A673 (cell line): ENCODE data around the gene ANKZF1. TPM values are rescaled to one million over a fixed set of nuclear protein-coding genes. Genes with fewer than 3 reads are reported as not detected.

ENCODE experiments used
- BruUV-seq: library from RNA; stranded (reverse); fragments of 400-500 nt; replicated peaks from 2 replicates; lab custom pipeline; 2021; lab: Mats Ljungman, UMichigan
- CTCF ChIA-PET: fragments of 300-600 bp; sonication (Branson Sonifier 250); formaldehyde crosslinking; loops from one replicate; lab custom pipeline; 2022; ENCODE audit warnings: antibody characterized with exemption; lab: Charles Lee
- POLR2A ChIA-PET: fragments of 300-600 bp; sonication (Branson Sonifier 250); formaldehyde crosslinking; loops from one replicate; lab custom pipeline; 2022; ENCODE audit warnings: antibody characterized with exemption; ENCODE audit not compliant: low non-redundant PET; lab: Charles Lee
- DNase-seq: peaks from one replicate; pipeline ENCODE4 v3.0.0-alpha.2; 2015; ENCODE audit warnings: low spot score
- H3K27ac ChIP-seq: fragments of 200-600 bp; sonication (generic); 2 replicates; pipeline ENCODE4 v1.5.1; 2016; ENCODE audit warnings: mixed run types, low read depth, mild to moderate bottlenecking, mixed read lengths, antibody characterized with exemption, low read length; ENCODE audit not compliant: poor library complexity, severe bottlenecking
- H3K27me3 ChIP-seq: fragments of 200-600 bp; sonication (generic); replicated peaks from 2 replicates; pipeline ENCODE4 v1.6.1; 2017; ENCODE audit warnings: mixed run types, low read depth, mild to moderate bottlenecking, mixed read lengths, antibody characterized with exemption, low read length; ENCODE audit not compliant: insufficient read depth, poor library complexity
- H3K36me3 ChIP-seq: fragments of 200-600 bp; sonication (generic); 2 replicates; pipeline ENCODE4 v1.6.1; 2016; ENCODE audit warnings: mixed run types, mild to moderate bottlenecking, mixed read lengths, antibody characterized with exemption, low read length; ENCODE audit not compliant: insufficient read depth, poor library complexity, severe bottlenecking
- H3K4me1 ChIP-seq: fragments of 200-600 bp; sonication (generic); 2 replicates; pipeline ENCODE4 v1.6.1; 2017; ENCODE audit warnings: mixed run types, mild to moderate bottlenecking, mixed read lengths, antibody characterized with exemption, low read length; ENCODE audit not compliant: insufficient read depth, poor library complexity, severe bottlenecking
- H3K4me3 ChIP-seq: fragments of 200-600 bp; sonication (generic); 2 replicates; pipeline ENCODE4 v1.5.1; 2016; ENCODE audit warnings: low read depth, mixed run types, mild to moderate bottlenecking, mixed read lengths, low read length; ENCODE audit not compliant: poor library complexity, severe bottlenecking
- H3K9me3 ChIP-seq: fragments of 200-600 bp; sonication (generic); 2 replicates; pipeline ENCODE4 v1.6.1; 2016; ENCODE audit warnings: mixed run types, low read depth, mild to moderate bottlenecking, mixed read lengths, antibody characterized with exemption, low read length; ENCODE audit not compliant: poor library complexity, severe bottlenecking
- EZH2 ChIP-seq: fragments of 200-600 bp; sonication (generic); IDR thresholded peaks from 2 replicates; pipeline ENCODE4 v1.6.1; 2017; ENCODE audit warnings: borderline replicate concordance, low read depth, mild to moderate bottlenecking, mixed read lengths, antibody characterized with exemption, low read length; ENCODE audit not compliant: poor library complexity, severe bottlenecking
- intact Hi-C: fragments of 100-400 bp; cut with micrococcal nuclease; formaldehyde crosslinking; loops from one replicate; pipeline ENCODE4 v1.10.0; 2022; ENCODE audit not compliant: unreplicated experiment
- total RNA-seq: library from RNA; stranded (reverse); gene quantifications from 2 replicates; pipeline ENCODE4 v1.2.3, GENCODE V29; 2021
- TF ChIP-seq, protein P1 (sequence below): fragments of 300-800, 200-600 bp; sonication (generic); conservative IDR thresholded peaks from 2 replicates; pipeline ENCODE4 v1.5.1; 2017; ENCODE audit warnings: low read depth, mild to moderate bottlenecking, antibody characterized with exemption, low read length, moderate library complexity, mixed read lengths

The ANKZF1 gene
- total RNA-seq, 1 experiment from 2014 or later: 30.6 TPM

DNA sequence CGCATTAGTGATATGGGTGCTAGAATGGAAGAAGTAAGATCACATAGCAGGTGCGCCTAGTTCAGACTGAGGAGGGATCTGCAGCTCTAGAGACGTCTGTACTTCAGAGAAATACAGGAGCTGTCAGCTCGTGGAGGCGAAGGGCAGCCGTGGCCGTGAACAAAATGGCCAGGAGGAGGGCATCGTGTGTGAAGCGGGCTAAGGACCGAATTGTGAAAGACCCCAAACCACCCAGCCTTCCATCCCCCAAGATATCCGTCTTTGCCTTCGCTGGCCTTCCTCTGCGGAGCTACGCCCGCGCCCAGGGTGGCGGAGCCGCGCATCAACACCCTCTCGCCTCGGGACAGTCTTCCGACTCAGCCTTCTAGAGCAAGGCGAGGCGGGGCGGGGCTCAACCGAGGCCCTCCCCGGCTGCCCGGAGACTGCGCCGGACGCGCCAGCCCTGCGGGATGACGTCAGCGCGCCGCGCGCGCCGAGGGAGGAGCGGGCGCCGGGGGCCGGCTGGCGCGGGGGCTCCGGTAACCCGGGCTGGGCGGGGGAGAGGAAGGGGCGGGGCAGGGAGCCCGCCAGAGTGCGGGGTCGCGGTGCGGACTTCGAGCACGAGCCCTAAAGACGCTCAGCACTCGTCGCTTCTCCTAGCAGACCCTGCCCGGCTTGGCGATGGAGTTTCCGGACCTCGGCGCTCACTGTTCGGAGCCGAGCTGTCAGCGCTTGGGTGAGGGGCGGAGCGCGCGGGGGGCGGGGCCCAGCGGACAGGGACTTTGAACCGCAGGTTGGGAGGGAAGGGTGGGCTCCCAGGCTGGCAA lies 23.1 kb upstream of the ANKZF1 start, which contains the start of gene ZFAND2B:
ZFAND2B (plus strand) TSS at position 455 of the 806 bp plus-strand sequence; CDS start at position 661, 206 bp downstream.
- Histone ChIP-seq H3K9me3 (no peaks in the 10 kb centered on the region), H3K36me3 (peaks cover 29% of the 10 kb centered on the region), H3K4me3 (peak within 1 kb of the TSS; percentile 75), H3K4me1 (peaks cover 15% of the 10 kb centered on the region), H3K27ac (peak within 1 kb of the TSS; percentile 78), H3K27me3 (no peaks in the 10 kb centered on the region)
- ChIA-PET CTCF (interaction anchor here (0.6 to 0.9 kb wide), 4 partner anchors 31 to 303 kb away, joined by 3 to 4 read pairs (median 4); partner anchors contain the start of gene CNPPD1), POLR2A (interaction anchor here (0.6 kb wide), 1 partner anchor 33 kb away, joined by 3 read pairs; no protein-coding TSS in a partner anchor)
- BruUV-seq: no TSS peak
- TF ChIP-seq, protein P1, sequence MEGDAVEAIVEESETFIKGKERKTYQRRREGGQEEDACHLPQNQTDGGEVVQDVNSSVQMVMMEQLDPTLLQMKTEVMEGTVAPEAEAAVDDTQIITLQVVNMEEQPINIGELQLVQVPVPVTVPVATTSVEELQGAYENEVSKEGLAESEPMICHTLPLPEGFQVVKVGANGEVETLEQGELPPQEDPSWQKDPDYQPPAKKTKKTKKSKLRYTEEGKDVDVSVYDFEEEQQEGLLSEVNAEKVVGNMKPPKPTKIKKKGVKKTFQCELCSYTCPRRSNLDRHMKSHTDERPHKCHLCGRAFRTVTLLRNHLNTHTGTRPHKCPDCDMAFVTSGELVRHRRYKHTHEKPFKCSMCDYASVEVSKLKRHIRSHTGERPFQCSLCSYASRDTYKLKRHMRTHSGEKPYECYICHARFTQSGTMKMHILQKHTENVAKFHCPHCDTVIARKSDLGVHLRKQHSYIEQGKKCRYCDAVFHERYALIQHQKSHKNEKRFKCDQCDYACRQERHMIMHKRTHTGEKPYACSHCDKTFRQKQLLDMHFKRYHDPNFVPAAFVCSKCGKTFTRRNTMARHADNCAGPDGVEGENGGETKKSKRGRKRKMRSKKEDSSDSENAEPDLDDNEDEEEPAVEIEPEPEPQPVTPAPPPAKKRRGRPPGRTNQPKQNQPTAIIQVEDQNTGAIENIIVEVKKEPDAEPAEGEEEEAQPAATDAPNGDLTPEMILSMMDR: no peak
- TF ChIP-seq EZH2: no peak
- DNase-seq: peak; percentile 96
- intact Hi-C loops: no loop called here

DNA sequence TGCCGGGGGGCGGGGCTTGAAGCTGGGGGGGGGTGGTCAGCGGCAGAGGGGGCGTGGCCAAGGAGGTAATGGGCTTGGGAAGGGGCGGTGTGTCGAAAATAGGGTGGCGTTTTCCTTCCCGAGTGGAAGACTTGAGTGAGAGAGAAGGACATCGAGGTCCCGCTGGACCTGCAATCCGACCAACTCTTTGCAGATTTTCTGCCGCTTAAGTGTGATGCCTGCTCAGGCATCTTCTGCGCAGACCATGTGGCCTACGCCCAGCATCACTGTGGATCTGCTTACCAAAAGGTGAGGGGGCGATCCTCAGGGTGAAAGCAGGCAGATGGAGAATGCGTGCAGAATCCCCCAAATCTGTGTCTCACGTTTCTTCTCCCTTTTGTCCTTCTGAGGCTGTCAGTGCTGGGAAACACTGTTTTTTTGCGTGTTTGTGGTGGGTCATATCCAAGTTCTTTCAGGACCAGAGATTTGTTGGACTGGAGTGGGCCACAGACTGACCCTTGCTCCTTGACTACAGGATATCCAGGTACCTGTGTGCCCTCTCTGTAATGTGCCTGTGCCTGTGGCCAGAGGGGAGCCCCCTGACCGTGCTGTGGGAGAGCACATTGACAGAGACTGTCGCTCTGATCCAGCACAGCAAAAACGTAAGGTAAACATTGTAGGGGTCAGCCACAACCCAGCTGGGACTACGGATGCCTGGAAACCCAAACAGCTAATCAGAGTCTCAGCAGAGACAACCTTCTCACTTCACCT lies 22.3 kb upstream of the ANKZF1 start:
- Histone ChIP-seq H3K9me3 (no peaks in the 10 kb centered on the region), H3K27me3 (no peaks in the 10 kb centered on the region), H3K36me3 (peaks cover 29% of the 10 kb centered on the region), H3K4me3 (peak overlapping the region; percentile 75), H3K4me1 (peaks cover 15% of the 10 kb centered on the region), H3K27ac (peak overlapping the region; percentile 78)
- no peak for DNase-seq
- POLR2A ChIA-PET: interaction anchor here (0.6 kb wide), 1 partner anchor 181 kb away, joined by 3 read pairs; no protein-coding TSS in a partner anchor
- TSS peak; percentile 84 for BruUV-seq
- intact Hi-C loops: no loop called here
- CTCF ChIA-PET: interaction anchor here (0.6 to 0.9 kb wide), 3 partner anchors 31 to 303 kb away, joined by 3 to 4 read pairs (median 4); partner anchors contain the start of gene CNPPD1
- TF ChIP-seq, protein P1: no peak
- no peak for TF ChIP-seq EZH2
